Tibial nerve (tissue), 4 donors: ENCODE data around the gene ROBO1. TPM values are rescaled to one million over a fixed set of nuclear protein-coding genes. Genes with fewer than 3 reads are reported as not detected.

Source experiments
- DNase-seq, 2 donors: peaks; one replicate each; pipeline ENCODE4 v3.0.0-alpha.2; 2019; ENCODE audit warnings: low spot score in 2 of 2
- H3K27ac ChIP-seq, 4 donors: fragments of 200-600 bp; sonication (generic) in 3 of 4; one replicate each; pipeline ENCODE4 v1.5.1; 2017 to 2019; ENCODE audit warnings: mild to moderate bottlenecking in 1 of 4
- H3K27me3 ChIP-seq, 2 donors: fragments of 200-600 bp; sonication (generic) in 1 of 2; one replicate each; pipeline versions ENCODE4 v1.5.1 to v1.6.0; 2017 to 2019
- H3K36me3 ChIP-seq, 3 donors: fragments of 200-600 bp; sonication (generic); one replicate each; pipeline ENCODE4 v1.5.1; 2018 to 2019
- H3K4me1 ChIP-seq, 4 donors: fragments of 200-600 bp; sonication (generic) in 3 of 4; one replicate each; pipeline ENCODE4 v1.5.1; 2017 to 2019
- H3K4me3 ChIP-seq, 4 donors: fragments of 200-600 bp; sonication (generic) in 3 of 4; one replicate each; pipeline ENCODE4 v1.5.1; 2017 to 2019; ENCODE audit warnings: mild to moderate bottlenecking in 1 of 4, moderate library complexity in 1 of 4
- H3K9me3 ChIP-seq, 4 donors: fragments of 200-600 bp; sonication (generic) in 3 of 4; one replicate each; pipeline ENCODE4 v1.5.1; 2017 to 2019
- EP300 ChIP-seq, 2 donors: sonication (generic); formaldehyde crosslinking; IDR thresholded peaks; one replicate each; pipeline ENCODE4 v1.6.1; 2017; ENCODE audit warnings: antibody characterized with exemption in 2 of 2, mild to moderate bottlenecking in 1 of 2
- POLR2A ChIP-seq, 2 donors: fragments of 450-650 bp; IDR thresholded peaks; one replicate each; pipeline ENCODE4 v1.6.1; 2017; ENCODE audit warnings: antibody characterized with exemption in 2 of 2, mild to moderate bottlenecking in 2 of 2, moderate library complexity in 2 of 2
- WGBS, 2 donors: methylation state at CpG; one replicate each; pipeline ENCODE4 v1.1.5; 2018; 5-methylcytosine and 5-hydroxymethylcytosine counted together
- total RNA-seq, 4 donors: library from RNA; depleted of rRNA; stranded (reverse); fragments of >200 nt; gene quantifications; one replicate each; pipeline ENCODE4 v1.1.0, GENCODE V29; 2016
- TF ChIP-seq, protein P1 (sequence below), 5 experiments: fragments of 200-600 bp in 3 of 5; fragments of 450-650 bp in 2 of 5; sonication (generic) in 3 of 5; IDR thresholded peaks; one replicate each; pipeline ENCODE4 v1.5.1; 2016 to 2019; ENCODE audit warnings: antibody characterized with exemption in 5 of 5, mild to moderate bottlenecking in 3 of 5, moderate library complexity in 2 of 5

Gene ROBO1
- total RNA-seq, 4 donors from 2014 or later = 12.6 to 27.8 (median 23.1) TPM

DNA sequence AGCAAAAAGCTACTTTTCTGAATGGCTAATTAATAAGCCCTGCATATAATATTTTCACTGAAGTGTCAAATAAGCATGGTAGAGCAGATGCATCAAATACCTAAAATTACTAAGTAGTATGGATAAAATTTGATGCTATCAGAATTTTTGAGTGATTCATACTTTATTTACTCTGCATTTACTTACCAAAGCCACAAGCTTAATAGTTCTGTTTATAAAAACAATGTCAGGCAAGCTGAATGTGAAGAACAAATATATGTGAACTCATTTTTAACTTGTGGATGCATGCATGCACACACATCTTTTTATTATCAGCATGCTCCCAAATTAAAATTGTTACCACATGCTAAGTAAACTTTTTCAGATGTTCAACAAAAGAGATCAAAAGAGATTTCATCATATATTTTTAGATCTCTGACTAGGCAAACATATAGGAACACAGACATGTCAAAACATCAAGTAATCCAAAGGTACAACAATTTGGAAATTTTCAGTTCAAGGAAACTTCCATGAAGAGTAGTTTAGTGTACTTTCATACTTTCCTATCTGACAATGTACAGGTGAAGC lies 969.4 kb downstream of the ROBO1 start:
- Histone ChIP-seq H3K9me3 (no peaks in the 10 kb centered on the region), H3K4me1 (no peaks in the 10 kb centered on the region), H3K27ac (no peak overlapping the region), H3K36me3 (no peaks in the 10 kb centered on the region), H3K27me3 (no peaks in the 10 kb centered on the region), H3K4me3 (no peak overlapping the region)
- no peak for DNase-seq
- TF ChIP-seq, protein P1, sequence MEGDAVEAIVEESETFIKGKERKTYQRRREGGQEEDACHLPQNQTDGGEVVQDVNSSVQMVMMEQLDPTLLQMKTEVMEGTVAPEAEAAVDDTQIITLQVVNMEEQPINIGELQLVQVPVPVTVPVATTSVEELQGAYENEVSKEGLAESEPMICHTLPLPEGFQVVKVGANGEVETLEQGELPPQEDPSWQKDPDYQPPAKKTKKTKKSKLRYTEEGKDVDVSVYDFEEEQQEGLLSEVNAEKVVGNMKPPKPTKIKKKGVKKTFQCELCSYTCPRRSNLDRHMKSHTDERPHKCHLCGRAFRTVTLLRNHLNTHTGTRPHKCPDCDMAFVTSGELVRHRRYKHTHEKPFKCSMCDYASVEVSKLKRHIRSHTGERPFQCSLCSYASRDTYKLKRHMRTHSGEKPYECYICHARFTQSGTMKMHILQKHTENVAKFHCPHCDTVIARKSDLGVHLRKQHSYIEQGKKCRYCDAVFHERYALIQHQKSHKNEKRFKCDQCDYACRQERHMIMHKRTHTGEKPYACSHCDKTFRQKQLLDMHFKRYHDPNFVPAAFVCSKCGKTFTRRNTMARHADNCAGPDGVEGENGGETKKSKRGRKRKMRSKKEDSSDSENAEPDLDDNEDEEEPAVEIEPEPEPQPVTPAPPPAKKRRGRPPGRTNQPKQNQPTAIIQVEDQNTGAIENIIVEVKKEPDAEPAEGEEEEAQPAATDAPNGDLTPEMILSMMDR (IDR thresholded peaks at IDR 0.05) = no peak
- TF ChIP-seq EP300 (IDR thresholded peaks at IDR 0.05) = no peak
- no peak for TF ChIP-seq POLR2A (IDR thresholded peaks at IDR 0.05)

DNA sequence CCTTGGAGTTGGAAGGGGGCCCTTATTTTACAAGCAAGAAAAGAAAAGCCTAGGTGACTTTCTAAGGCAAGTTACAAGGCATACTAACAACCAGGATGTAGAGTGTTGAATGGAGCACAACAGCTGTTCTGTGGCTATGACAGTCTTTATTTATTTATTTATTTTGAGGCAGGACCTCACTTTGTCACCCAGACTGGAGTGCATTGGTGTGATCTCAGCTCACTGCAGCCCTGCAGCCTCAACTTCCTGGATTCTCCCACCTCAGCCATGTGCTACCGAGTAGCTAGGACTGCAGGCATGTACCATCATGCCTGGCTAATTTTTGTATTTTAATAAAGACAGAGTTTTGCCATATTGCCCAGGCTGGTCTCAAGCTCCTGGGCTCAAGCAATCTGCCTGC lies 973.4 kb downstream of the ROBO1 start:
- H3K27me3 ChIP-seq = no peaks in the 10 kb centered on the region
- H3K4me3 ChIP-seq = no peak overlapping the region
- WGBS, 2 donors = 83 to 86% methylated on average over 1 of the region's 1 CpG
- no peak overlapping the region for H3K27ac ChIP-seq
- no peaks in the 10 kb centered on the region for H3K4me1 ChIP-seq
- no peaks in the 10 kb centered on the region for H3K9me3 ChIP-seq
- DNase-seq = no peak
- TF ChIP-seq POLR2A (IDR thresholded peaks at IDR 0.05) = no peak
- TF ChIP-seq, protein P1 (IDR thresholded peaks at IDR 0.05) = no peak
- no peak for TF ChIP-seq EP300 (IDR thresholded peaks at IDR 0.05)
- H3K36me3 ChIP-seq = no peaks in the 10 kb centered on the region

DNA sequence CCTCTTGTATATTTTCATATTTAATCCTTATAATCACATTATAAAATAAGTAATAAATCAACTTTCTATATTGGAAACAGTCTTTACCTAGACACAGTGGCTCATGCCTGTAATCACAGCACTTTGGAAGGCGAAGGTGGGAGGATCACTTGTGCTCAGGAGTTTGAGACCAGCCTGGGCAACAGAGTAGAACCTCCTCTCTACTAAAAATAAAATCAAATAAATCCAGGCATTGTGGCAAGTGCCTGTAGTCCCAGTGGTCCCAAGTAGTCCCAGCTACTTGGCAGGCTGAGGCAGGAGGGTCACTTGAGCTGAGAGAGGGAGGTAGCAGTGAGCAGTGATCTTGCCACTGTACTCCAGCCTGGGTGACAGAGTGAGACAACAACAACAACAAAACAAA lies 975.1 kb downstream of the ROBO1 start:
- TF ChIP-seq POLR2A (IDR thresholded peaks at IDR 0.05) = no peak
- TF ChIP-seq, protein P1 (IDR thresholded peaks at IDR 0.05) = no peak
- no peak for TF ChIP-seq EP300 (IDR thresholded peaks at IDR 0.05)
- H3K27me3 ChIP-seq = no peaks in the 10 kb centered on the region
- 95 to 96% methylated on average over 1 of the region's 1 CpG for WGBS, 2 donors
- H3K36me3 ChIP-seq = no peaks in the 10 kb centered on the region
- H3K27ac ChIP-seq = no peak overlapping the region
- no peaks in the 10 kb centered on the region for H3K9me3 ChIP-seq
- no peaks in the 10 kb centered on the region for H3K4me1 ChIP-seq
- DNase-seq = no peak
- H3K4me3 ChIP-seq = no peak overlapping the region

DNA sequence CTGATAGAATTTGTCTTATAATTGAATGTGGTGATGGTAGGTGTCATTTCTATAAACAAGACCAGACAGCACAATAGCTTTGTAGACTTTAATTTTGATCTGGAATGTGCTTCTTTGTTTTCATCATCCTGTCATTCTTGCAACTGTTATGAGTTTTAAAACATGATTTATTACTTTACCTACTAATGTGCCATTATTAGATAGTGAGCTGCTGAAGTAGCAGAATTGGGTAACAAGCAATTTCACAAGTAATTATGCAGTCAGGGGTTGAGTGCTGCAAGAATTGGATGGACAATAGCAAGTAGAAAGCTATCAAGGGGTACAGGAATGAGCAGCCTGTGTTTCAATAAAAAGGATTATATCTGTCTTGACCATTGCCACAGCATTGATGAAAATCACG lies 975.6 kb downstream of the ROBO1 start:
- WGBS, 2 donors = 91 to 96% methylated on average over 1 of the region's 1 CpG

DNA sequence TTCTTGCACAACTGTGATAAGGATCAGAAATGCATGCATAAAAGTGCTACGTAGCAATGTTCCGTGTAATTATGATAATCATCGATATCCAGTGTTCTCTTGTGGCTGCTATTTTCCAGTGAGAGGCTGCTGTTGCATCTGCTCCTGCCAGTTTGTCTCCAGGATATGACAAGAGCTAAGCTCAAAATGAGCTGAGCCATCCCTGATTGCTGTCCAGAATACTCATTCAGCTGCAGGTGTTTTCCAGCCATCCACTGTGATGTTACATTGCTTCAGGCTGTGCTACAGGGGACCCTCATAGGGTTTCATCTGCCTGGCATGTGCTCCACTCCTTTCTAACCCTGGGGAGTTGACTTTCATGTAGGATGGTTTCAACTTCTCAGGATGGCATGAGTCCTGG lies 976.0 kb downstream of the ROBO1 start:
- H3K36me3 ChIP-seq = no peaks in the 10 kb centered on the region
- H3K4me1 ChIP-seq = no peaks in the 10 kb centered on the region
- no peaks in the 10 kb centered on the region for H3K27me3 ChIP-seq
- no peaks in the 10 kb centered on the region for H3K9me3 ChIP-seq
- TF ChIP-seq, protein P1 (IDR thresholded peaks at IDR 0.05) = no peak
- TF ChIP-seq EP300 (IDR thresholded peaks at IDR 0.05) = no peak
- H3K4me3 ChIP-seq = no peak overlapping the region
- H3K27ac ChIP-seq = no peak overlapping the region
- DNase-seq = no peak
- WGBS, 2 donors = 63% methylated on average over 3 of the region's 3 CpGs

More for the DNA sequence above, 975.6 kb downstream of the ROBO1 start:
- H3K4me1 ChIP-seq = no peaks in the 10 kb centered on the region
- no peak for TF ChIP-seq POLR2A (IDR thresholded peaks at IDR 0.05)
- no peak for TF ChIP-seq EP300 (IDR thresholded peaks at IDR 0.05)
- TF ChIP-seq, protein P1 (IDR thresholded peaks at IDR 0.05) = no peak
- H3K27me3 ChIP-seq = no peaks in the 10 kb centered on the region
- H3K4me3 ChIP-seq = no peak overlapping the region
- no peaks in the 10 kb centered on the region for H3K36me3 ChIP-seq
- DNase-seq = no peak
- no peaks in the 10 kb centered on the region for H3K9me3 ChIP-seq
- no peak overlapping the region for H3K27ac ChIP-seq
